OCI-LY3 (cell line): ENCODE data around the gene POLDIP3.

Source experiments
- EZH2phosphoT487 ChIP-seq: fragments of 200-600 bp; shearing (Covaris generic); IDR thresholded peaks from 2 replicates; pipeline ENCODE4 v1.6.1; 2018; ENCODE audit warnings: antibody characterized with exemption, mixed run types, low read depth
- TF ChIP-seq, protein P1 (sequence below): fragments of 200-600, 300-600 bp; sonication (generic); IDR thresholded peaks from 2 replicates; pipeline ENCODE4 v1.5.1; 2014; ENCODE audit warnings: antibody characterized with exemption, low read length, low read depth

DNA sequence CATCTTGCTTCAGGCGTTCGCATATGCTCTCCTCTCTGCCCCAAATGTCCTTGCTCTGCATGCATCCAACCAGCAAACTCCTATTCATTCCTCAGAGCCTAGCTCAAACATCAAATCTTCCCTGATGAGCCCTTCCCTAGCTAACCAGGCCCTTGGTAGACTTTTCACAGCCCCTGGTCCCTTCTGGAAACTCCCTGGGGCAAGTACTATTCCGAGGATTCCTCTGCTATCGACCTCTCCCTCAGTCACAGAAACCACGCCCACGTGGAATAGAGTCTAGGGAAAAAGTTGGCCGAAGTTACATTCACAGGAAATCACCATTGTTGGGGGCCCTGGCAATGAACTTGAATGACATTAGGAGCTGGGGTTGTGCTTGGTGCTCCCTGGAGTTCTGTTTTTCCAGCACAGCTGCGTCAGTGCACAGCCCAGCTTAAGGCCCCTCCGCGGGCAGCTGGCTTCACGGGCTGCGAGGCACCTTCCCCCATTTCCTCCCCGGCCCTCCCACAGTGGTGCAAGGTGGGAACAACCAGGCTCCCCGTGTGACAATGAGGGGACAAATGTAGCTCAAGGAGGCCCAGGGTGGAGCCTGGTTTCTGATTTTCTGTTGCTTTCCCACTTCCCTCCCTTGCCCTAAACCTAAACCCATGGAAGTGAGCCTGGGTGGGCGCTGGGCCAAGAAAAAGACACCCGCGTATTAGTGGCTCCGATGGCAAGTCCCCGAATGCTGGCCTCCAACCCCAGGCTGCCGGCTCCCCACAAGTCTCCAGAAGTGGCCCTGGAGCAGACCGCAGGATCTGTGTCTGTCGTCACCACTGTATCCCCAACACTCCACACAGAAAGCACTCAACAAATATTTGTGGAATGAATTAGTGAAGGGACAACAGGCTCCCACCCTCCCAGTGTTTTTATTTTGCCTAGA, 30.0 kb upstream of the POLDIP3 start:
- TF ChIP-seq, protein P1, sequence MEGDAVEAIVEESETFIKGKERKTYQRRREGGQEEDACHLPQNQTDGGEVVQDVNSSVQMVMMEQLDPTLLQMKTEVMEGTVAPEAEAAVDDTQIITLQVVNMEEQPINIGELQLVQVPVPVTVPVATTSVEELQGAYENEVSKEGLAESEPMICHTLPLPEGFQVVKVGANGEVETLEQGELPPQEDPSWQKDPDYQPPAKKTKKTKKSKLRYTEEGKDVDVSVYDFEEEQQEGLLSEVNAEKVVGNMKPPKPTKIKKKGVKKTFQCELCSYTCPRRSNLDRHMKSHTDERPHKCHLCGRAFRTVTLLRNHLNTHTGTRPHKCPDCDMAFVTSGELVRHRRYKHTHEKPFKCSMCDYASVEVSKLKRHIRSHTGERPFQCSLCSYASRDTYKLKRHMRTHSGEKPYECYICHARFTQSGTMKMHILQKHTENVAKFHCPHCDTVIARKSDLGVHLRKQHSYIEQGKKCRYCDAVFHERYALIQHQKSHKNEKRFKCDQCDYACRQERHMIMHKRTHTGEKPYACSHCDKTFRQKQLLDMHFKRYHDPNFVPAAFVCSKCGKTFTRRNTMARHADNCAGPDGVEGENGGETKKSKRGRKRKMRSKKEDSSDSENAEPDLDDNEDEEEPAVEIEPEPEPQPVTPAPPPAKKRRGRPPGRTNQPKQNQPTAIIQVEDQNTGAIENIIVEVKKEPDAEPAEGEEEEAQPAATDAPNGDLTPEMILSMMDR: no peak
- TF ChIP-seq EZH2phosphoT487: no peak
